Colon (tissue), 2 donors: ENCODE data around the gene TBCK.

ENCODE experiments used
- FAIRE-seq: peaks from 2 replicates; lab custom pipeline; 2012; peaks lifted over from hg19 to GRCh38; lab: Jason Lieb, UNC
- donor health status: control.
- donor health status: control.

The TBCK gene

GRCh38 chr4:106038908-106039307 lies 277.1 kb downstream of the TBCK start:
- FAIRE-seq = no peak

DNA sequence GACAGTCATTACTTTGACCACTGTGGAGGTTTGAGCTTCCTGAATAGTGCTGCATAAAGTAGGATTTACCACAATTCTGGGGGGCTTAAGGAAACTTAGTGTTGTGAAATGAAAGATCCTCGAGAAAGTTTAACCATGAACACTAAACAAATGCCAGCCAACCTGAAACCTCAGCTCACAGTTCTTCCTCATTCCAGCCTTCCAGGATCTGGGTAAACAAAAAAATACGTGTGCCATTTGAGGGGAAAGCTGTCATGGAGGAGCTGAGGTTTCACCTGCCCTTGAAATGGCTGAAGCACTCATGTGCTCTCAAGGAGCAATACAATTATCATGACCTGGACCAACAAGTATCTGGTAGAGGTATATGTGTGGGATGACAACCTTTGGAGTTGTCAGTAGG lies 278.0 kb downstream of the TBCK start:
- FAIRE-seq = no peak

DNA sequence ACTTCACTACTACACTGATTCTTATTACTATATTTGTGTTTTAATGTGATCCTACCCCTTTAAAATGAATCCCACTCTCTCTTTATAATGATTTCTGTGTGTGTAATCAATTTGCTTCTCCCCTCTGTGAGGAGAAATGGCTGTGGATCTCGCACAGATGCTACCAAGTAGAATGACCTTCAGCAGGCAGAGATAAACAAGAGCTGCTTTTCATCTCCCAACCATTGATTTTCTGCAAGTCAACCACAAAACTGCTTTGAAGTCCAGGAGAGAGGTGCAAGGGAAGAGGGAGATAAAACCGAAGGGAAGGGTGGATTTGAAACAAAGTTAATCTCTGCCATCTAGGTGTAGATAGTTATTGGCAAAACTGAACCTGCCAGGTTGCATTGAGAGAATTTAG lies 279.2 kb downstream of the TBCK start:
- no peak for FAIRE-seq

GRCh38 chr4:106036334-106036733 lies 279.7 kb downstream of the TBCK start:
- FAIRE-seq = no peak

DNA sequence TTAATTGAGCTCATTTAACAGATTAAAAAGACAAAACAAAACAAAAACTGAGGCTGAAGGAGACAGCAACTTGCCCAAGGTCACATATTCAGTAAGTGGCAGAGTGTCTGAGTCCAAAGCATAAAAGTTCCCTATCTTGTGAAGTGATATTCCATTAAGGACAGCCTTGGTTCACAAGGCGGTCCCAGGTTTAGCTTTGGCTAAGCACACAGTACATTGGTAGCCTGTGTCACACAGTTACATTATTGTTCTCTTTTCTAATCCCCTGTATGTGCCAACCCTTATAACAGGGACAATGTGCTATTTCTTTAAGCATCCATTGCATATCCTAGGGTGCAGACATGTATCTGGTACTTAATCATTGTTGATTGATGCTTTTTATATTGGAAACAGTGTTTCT lies 280.8 kb downstream of the TBCK start:
- FAIRE-seq = no peak

- FAIRE-seq = no peak
Observed at GRCh38 chr4:106034751-106035150, 281.3 kb downstream of the TBCK start.

DNA sequence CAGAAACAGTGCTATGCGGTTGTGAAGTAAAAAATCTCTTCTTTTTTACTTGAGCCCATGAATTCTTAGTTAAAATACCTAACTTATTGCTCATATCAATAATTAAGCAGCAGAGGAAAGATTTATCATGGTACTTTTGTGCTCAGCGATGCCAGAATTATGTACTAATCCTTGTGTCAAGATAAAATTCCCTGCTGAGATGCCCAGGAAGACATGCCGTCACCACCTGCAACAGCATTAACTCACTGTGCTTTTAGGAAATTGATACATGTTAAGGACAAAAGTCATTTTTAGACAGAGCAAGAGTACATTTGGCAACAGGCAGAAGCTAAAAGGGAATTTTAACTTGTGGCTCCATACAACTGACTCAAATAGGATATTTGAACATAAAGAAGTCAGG lies 281.8 kb downstream of the TBCK start:
- no peak for FAIRE-seq

DNA sequence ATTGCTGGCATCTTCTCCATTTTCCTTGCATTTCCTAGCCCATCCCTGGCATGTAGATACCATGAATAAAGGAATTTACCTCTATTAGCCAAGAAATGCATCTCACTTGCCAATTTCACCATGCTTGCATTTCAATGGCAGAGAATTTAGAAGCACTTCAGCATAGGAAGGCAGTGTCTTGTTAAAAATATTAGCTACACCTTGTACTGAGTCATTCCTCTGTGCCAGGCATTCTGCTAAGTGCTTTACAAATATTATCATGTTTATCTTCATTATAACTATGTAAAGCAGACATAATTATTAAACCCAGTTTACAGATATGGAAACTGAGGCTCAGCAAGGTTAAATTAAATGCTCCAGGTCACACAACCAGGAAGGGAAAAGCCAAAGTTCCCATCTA lies 282.5 kb downstream of the TBCK start:
- no peak for FAIRE-seq

DNA sequence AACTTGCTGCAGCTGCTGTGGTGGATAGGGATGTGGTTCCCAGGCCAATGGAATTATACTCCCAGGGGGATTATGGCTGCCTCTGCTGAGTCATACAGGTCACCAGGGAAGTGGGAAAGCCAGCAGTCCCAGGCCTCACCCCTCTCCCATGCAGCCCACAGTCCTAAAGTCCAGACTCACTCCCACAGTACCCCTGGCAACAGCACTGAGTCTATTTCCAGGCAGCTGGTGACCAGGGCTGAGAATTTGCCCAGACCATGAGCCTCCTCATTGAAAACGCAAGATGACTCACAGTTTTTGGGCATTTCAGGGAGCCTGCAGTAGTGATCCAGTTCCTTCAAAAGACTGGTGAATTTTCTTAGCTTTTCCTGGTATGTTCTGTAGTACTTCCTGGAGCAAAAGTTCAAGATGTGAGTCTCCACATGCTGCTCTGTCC lies 283.1 kb downstream of the TBCK start:
- no peak for FAIRE-seq

DNA sequence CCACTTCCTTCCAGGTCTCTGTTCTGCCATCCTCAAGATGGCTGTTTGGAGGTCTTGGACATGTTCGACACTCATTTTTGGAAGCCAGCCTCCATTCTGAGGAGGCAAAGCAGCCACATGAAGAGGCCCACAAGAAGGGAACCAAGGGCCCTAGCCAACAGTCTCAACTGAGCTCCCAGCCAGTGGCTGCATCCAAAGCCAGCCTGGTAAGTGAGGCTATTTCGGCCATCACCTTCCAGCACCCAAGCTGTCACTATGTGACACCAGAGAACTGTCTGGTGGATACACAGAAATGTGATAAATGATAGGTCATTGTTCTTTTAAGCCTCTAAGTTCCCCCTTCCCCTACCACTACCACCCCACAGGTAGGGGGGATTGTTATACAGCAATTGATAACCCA lies 293.6 kb downstream of the TBCK start:
- no peak for FAIRE-seq

GRCh38 chr4:106021737-106022410 lies 294.1 kb downstream of the TBCK start:
- FAIRE-seq = no peak

DNA sequence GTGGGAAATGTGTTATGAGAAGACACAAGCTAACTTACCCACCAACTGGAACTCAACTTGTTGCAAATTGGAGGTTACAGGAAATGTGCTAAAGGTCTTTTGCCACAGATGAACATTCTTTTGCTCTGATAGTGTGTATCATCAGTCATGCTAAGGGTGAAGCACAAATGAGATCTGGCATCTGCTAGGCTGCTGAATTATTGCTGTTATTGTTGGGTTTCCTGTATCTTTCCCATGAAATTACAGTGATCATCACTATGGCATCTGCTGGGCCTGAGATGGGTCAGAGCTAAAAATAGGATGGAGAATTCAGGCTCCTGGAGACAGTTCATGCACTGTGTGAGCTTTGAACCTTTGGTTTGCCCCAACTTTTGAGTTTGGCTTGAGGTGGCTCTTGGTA lies 296.2 kb downstream of the TBCK start:
- no peak for FAIRE-seq

DNA sequence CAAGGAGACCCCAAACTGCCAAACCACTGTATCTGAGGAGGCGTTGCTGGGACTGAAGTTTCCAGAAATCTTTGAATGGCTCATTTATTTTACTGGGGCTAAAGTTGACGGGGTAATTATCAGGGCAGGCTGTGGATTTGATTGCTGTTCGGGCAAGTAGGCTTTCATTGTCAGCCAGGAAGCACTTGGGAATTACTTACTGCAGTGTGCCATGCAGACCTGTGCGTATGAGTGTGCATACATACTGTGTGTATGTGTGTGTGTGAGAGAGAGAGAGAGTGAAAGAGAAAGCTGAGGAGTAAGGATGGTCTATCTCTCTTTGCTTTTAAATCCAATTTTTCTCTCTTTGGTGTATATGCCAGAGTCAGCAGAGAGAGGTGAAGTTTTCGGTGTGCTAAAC lies 298.0 kb downstream of the TBCK start:
- FAIRE-seq = no peak

DNA sequence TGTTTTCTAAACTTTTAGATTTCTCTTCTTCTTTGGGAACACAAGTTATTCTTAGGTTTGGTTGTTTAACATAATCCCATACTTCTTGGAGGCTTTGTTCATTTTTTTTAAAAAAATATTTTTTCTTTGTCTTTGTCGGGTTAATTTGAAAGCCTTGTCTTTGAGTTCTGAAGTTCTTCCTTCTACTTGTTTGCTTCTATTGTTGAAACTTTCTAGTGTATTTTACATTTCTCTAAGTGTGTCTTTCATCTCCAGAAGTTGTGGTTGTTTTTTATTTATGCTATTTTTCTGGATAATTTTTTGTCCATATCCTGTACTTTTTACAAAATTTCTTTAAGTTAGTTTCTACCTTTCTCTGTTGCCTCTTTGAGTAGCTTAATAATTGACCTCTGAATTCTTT lies 304.6 kb downstream of the TBCK start:
- FAIRE-seq = peak; percentile 49

DNA sequence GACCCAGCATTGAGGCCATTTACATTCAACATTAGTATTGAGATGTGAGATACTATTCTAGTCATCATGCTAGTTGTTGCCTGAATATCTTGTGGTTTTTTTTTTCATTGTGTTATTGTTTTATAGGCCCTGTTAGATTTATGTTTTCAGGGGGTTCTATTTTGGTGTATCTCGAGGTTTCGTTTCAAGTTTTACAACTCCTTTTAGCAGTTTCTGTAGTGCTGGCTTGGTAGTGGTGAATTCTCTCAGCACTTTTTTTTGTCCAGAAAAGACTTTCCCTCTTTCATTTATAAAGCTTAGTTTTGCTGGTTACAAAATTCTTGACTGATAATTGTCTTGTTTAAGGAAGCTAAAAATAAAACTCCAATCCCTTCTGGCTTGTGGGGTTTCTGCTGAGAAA lies 305.2 kb downstream of the TBCK start:
- no peak for FAIRE-seq

DNA sequence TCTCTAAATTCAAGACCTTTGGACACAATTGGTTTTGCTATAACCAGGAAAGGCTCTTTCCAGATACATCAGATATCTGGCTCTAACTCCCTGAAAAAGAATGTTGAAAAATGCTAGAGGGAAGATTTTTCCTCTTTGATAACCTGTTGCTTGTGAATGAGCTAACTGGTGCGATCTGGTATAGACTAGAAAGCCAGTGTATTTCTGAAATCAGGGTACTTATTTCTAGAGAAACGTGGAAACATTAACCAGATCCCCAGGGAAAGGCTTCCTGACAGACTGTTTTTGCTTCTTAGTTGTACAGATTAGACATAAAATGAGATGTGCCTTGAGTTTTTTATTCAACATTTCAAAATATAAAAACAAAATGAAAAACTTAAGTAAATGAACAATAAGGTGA lies 313.0 kb downstream of the TBCK start:
- no peak for FAIRE-seq

DNA sequence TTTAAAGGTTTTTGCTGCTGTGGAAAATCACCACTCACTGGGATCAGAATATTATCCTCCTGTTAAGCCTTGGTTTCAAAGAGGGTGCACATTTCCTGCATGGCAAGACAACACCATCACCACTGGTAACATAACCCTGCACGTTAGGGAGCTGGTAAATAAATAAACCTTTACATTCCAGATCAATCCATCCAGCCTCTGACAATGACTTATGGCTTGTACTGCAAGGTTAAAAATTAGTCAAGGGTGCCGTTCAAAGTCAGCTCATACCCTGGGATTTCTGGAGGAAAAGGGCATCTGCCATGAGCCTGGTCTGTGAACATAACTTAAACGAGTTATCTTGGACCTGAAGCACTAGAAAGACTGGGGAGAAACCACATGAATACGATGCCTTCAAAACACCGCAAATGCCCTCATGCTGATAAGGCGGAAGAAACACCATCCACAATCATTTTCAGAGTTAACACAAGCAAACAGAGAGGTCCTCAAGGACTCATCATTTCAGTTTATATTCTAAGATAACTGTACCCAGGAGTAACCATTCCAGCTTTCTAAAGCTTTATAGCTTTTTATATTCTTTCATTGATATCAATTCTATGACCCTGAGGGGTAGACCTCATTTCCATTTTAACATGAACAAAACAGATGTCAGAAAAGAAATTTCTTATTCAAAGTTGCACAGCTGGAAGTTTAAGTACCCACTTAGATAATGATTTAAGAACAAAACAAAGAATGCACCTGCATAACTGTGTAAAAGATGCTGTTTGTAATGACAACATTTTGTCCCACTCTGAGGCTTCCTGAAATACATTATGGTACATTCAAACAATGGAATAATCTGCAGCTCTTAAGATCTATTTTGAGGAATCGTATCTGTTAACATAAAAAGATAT lies 317.6 kb downstream of the TBCK start:
- FAIRE-seq = no peak

DNA sequence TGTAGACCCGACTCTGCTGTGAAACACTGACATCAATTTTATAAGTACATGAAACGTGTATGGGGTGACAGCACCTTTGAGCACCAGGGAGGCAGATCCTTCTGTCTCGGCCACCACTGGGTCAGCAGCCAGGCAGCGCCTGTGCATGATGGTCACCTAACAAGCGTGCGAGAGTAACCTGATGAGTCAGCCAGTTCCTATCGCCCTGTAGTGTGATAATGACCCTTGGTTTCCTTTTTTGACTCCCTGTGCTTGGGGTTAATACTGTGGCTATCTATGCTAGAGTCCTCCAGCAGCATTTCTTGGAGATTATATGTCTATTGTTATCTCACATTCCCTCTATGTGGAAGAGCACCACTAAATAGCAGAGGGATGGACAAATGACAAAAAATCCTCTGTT lies 319.2 kb downstream of the TBCK start:
- FAIRE-seq = no peak

DNA sequence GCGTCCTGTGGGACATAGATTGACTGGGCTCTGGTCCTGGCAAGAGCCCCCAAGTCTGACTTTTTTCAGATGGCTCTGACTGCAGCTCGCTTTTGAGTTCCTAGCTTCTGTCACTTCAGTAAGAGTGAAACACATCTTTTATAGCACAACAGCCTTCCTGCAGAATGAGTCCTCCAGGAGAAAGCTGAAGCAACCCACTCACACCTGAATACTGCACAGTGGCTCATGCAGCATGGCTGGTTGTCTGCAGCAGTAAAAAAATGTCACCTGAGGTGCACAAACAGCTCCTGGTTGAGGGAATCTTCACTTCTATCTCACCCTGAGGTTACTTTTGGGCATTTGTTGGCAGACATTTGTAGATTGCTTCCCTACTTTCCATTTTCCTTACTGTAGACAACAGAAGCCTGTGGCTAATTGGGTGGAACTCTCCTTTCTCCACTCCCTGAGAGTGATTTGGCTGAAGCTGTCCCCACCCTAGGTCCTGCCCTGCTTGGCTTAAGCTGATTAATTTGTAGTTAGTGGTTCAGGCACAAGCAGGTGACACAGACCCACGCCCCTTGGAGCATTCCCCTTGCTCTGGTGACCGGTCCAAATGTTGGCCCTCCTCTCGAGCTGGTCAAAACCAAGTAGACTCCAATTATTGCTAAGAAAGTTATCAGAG lies 321.0 kb downstream of the TBCK start:
- FAIRE-seq = no peak

DNA sequence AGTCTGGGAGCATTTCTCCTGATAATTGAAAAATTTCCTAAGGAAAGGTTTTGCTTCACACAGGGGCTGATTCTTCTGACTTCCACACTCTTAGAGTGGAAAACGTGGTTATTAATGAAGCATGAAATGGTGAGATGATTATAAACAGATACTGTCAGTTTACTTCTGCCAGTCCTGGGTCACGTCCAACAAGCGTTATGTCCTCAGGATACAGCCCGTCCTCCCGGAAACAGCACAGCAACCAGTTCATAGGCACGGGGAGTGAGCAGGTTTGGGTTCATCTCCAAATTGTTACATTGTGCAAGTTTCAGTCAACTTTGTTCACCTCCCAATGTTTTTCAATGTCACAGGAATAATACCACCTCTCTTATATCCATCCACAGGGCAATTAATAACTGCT lies 321.9 kb downstream of the TBCK start:
- no peak for FAIRE-seq

GRCh38 chr4:105992641-105993305 lies 323.2 kb downstream of the TBCK start:
- FAIRE-seq = no peak

DNA sequence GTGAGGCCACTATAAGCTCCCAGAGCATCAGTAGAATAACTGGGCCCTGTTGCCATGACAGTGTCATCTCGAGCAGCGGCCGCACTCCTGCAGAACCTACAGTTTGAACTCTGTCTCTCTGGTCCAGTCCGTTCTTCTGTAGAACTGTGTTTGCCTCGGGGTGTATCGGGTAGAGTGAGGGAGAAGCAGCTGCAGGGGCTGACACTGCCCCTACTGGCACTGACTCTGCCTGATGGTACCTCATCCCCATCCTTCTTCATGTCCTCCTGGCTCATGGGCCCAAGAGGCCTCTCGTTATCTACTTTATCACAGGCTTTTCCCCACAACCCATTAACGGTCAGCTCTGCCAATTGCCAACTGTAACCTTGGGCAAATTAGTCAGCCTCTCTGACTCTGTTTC lies 324.3 kb downstream of the TBCK start:
- FAIRE-seq = no peak
